CD4-positive, alpha-beta T cell treated with Interleukin-4 for 1 hour (primary cell): ENCODE data around the gene MTHFS.
"Not testable (repeated sequence)": the region's sequence is repeated elsewhere in the genome, so short reads cannot be mapped to it uniquely, and the experiment has no call there.

Experiments used
- DNase-seq, 2 donors: peaks; one replicate each; pipeline ENCODE4 v3.0.0-alpha.2; 2020 to 2022

MTHFS gene

GRCh38 chr15:79896634-79897379 lies at the start of gene MTHFS:
MTHFS (minus strand) TSS chr15:79897014; CDS start chr15:79896988, 26 bp downstream.
- DNase-seq: peak; percentile 82 to 85

- DNase-seq: no peak
These were observed 47.8 kb upstream of the MTHFS start for GRCh38 chr15:79944622-79945021.

DNA sequence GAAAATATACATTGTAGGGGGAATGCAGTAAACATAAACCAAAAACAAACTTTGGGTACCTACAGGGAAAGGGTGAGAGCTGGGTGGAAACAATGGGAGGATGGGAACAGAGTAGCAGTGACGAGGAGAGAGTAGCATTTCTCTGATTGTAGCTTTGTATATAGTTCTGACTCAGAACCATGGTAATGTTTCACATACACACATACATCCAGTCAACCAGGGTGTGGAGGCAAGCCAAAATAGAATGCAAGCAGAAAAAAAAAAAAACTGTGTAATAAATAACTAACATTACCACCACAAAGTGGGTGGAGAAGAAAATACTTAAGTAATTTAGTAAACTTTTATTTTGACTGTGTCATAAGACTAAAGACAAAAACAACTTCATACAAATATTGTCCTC lies 47.0 kb upstream of the MTHFS start:
- no peak for DNase-seq

- DNase-seq: no peak
These were observed 46.1 kb upstream of the MTHFS start for GRCh38 chr15:79942741-79943481.

GRCh38 chr15:79939399-79939798 lies 42.6 kb upstream of the MTHFS start:
- DNase-seq: no peak

DNA sequence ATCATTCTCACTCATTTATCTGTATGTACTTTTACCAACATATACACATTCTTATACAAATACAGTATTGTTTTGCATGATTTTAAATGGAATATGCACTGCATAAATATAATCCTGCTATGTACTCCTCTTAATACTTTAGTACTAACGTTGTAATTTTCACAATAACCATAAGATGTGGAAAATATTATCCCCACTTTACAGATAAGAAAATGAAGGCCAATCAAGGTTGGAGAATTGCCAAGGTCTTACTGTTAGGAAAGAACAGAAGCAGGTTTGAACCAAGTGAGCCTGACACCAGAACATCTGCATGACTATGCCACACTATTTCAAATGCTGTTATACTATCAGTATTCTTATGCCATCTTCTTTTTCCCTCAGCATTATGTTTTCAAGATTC lies 41.3 kb upstream of the MTHFS start:
- no peak for DNase-seq

DNA sequence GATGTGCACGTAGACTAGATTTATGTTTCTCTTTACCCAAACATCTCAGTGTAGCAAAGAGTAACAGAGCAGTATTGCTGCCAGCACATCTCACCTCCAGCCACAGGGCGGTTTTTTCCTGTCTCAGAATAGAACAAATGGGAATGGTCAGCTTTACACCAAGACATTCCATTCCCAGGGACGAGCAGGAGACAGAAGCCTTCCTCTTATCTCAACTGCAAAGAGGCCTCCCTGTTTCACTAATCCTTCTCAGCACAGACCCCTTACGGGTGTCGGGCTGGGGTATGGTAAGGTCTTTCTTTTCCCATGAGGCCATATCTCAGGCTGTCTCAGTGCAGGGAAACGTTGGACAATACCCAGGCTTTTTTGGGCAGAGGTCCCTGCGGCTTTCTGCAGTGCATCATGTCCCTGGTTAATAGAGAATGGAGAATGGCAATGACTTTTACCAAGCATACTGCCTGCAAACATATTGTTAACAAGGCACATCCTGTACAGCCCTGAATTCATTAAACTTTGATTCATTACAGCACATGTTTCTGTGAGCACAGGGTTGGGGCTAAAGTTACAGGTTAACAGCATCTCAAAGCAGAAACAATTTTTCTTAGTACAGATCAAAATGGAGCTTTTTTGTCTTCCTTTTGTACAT lies 38.9 kb upstream of the MTHFS start:
- DNase-seq: not testable (repeated sequence)

DNA sequence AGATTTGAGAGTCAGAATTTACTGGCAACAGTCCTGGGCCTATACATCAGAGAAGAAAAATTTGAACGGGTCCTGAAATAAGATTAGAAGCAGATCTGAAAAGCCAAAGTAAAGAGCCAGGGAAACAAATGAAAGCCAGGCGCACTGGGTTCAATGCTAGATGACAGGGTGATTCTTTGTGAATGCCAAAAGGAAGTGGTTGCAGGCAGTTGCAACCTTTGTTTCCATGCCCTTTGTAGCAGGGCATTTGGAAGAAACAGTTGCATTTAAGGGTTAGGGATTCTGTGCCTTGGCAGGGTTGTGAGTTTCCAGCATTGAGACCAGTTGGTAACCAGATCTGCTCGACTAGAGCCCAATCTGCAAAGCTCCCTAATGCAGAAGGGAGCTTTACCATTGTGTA lies 36.4 kb upstream of the MTHFS start:
- no peak for DNase-seq

GRCh38 chr15:79932447-79932846 lies 35.6 kb upstream of the MTHFS start:
- DNase-seq: no peak

DNA sequence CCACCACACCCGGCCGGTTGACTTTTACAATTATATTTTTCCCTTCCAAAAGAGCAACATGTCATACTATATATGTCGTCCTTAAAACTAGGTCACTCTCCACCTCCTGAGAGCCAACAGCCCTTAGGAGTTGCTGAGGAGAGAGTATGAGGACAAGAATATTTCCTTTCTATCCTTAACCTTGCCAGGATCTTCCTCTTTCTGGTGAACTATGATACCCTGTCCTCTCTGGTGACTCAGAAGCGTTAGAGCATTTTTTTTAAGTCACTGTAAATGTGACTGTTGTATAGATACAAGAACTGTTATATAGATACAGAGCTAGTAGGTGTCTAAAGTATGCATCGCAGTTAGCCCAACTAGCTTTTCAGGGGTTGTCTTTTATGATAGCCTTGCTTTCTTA lies 33.7 kb upstream of the MTHFS start:
- DNase-seq: no peak

GRCh38 chr15:79929412-79929811 lies 32.6 kb upstream of the MTHFS start:
- no peak for DNase-seq

GRCh38 chr15:79926116-79926515 lies 29.3 kb upstream of the MTHFS start:
- DNase-seq: not testable (repeated sequence)

DNA sequence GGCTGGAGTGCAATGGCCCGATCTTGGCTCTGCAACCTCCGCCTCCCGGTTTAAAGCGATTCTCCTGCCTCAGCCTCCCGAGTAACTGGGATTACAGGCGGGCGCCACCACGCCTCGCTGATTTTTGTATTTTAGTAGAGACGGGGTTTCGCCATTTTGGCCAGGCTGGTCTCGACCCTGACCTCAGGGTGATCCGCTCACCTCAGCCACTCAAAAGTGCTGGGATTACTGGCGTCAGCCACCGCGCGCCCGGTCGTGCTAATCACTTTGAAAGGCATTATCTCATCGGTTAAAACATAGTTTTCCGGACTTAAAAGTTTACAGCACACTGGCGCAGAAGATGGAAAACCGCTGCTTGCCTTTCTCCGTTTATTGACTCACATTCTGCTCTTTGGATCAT lies 27.6 kb upstream of the MTHFS start:
- DNase-seq: no peak

GRCh38 chr15:79923515-79924169 lies 26.8 kb upstream of the MTHFS start:
- peak; percentile 98 to 99 for DNase-seq

DNA sequence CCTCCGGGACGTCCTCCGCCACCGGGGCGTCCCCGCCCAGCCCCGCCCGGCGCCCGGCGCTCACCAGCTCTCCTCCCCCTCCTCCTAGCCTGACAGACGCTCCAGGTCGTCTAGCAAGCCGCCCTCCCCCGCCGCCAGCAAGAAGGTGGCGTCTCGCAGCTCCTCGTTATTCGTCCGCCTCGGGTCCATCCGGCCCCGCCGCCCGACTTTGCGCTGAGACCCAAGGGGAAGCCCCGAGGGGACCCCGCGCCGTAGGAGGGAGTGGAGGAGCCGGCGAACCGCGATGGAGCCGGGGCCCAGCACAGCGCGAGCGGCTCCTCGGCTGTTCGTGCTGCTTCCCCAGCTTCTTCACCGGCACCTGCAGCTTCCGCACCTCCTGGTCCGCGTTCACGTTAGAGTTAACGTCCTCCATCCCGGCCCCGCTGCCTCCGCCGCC lies 26.3 kb upstream of the MTHFS start:
- peak; percentile 76 to 78 for DNase-seq

- no peak for DNase-seq
These were observed 25.8 kb upstream of the MTHFS start for GRCh38 chr15:79922512-79923078.

GRCh38 chr15:79919749-79920511 lies 23.1 kb upstream of the MTHFS start:
- DNase-seq: no peak

- no peak for DNase-seq
These were observed 22.4 kb upstream of the MTHFS start for GRCh38 chr15:79919090-79919748.

- DNase-seq: no peak
These were observed 21.5 kb upstream of the MTHFS start for GRCh38 chr15:79918278-79918677.

DNA sequence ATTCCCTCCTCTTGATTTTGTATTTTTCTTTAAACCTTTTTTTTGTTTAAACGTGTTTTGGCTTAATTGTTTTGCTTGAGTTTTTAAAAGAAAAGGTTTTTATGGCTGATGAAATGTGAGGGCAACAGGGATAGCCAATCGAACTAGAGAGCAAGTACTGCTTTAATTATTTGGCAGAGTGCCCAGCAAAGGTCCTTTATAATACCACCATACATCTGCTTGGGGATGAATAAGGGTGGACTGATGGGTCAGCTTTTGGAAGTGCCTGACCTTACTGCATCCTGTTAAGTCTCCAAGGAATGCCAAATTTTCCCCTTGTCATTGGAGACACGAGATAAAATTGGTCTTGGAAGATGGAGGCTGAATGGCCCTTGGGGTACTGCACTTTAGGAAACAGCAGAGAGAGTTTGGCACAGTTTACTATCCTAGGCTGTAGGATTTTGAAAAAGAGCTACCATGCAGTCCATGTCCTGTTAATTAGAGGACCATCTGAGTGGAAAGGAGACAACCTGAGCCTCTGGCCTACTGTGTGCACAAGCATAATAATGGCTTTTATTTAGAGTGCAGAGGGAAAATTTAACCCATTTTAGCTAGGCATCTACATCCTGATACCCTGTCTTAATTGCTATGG lies 19.8 kb upstream of the MTHFS start:
- DNase-seq: no peak
